ENCODE results near the gene ARID1B. TPM values are rescaled to one million over a fixed set of nuclear protein-coding genes. Genes with fewer than 3 reads are reported as not detected.

The ARID1B gene
- polyA plus RNA-seq, 1 experiment, result 19.2 TPM

GRCh38 chr6:157224951-157225574 lies 447.9 kb downstream of the ARID1B start:
- peaks cover 3% of the 10 kb centered on the region for H3K27me3 ChIP-seq (ENCODE audit: control insufficient read depth, insufficient read depth, low read length)
- TF ChIP-seq CTCF (IDR thresholded peaks at IDR 0.05; ENCODE audit: low read depth, low read length), result no peak
- ChIA-PET POLR2A (no interaction called here), CTCF (interaction anchor here (1.5 kb wide), 1 partner anchor 10 kb away, joined by 7 read pairs; no protein-coding TSS in a partner anchor)
- H3K9me3 ChIP-seq (ENCODE audit: control insufficient read depth, insufficient read depth, low read length), result no peaks in the 10 kb centered on the region; the same call in 1 of the 2 replicates
- DNase-seq (ENCODE audit: low read depth, low spot score), result no peak
- H3K4me3 ChIP-seq (ENCODE audit: low read depth, low read length), result no peak overlapping the region
- no peak overlapping the region for H3K27ac ChIP-seq (ENCODE audit: low read depth, low read length)

- Histone ChIP-seq H3K27ac (ENCODE audit: low read depth, low read length) (no peak overlapping the region), H3K27me3 (ENCODE audit: control insufficient read depth, insufficient read depth, low read length) (peaks cover 3% of the 10 kb centered on the region), H3K9me3 (ENCODE audit: control insufficient read depth, insufficient read depth, low read length) (no peaks in the 10 kb centered on the region; the same call in 1 of the 2 replicates), H3K4me3 (ENCODE audit: low read depth, low read length) (no peak overlapping the region)
- ChIA-PET CTCF (interaction anchor here (0.6 to 1.5 kb wide), 3 partner anchors 10 to 835 kb away, joined by 3 to 7 read pairs (median 5); no protein-coding TSS in a partner anchor), POLR2A (no interaction called here)
- no peak for DNase-seq (ENCODE audit: low read depth, low spot score)
- no peak for TF ChIP-seq CTCF (IDR thresholded peaks at IDR 0.05; ENCODE audit: low read depth, low read length)
Observed at GRCh38 chr6:157225575-157225995, 448.4 kb downstream of the ARID1B start.

DNA sequence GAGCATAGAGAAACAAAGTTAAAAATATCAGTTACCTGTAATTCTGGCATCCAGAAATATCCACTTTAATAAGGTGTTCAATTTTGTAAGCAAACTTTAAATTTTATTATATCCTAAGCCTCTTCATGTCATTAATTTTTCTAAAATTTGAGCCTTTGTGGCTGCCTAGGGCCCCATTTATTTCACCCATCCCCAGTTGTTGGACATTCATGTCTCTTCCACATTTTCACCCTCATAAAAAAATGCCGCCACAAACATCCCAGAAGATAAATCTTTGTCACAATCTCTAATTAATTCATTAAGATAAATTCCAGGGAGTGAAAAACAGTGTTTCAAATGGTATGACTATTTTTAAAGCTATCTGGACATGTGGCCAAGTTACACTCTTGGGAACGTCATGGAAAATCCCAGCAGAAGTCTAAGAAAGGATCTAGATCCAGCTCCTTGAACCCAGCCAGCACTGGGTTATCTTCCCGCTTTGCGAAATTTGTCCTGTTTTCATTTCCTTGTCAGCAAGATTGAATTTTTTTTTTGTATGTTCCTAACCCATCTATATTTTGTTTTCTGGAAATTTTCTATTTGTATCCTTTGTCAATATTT lies 448.9 kb downstream of the ARID1B start:
- Histone ChIP-seq H3K27ac (ENCODE audit: low read depth, low read length) (no peak overlapping the region), H3K27me3 (ENCODE audit: control insufficient read depth, insufficient read depth, low read length) (peaks cover 3% of the 10 kb centered on the region), H3K9me3 (ENCODE audit: control insufficient read depth, insufficient read depth, low read length) (no peaks in the 10 kb centered on the region; the same call in 1 of the 2 replicates), H3K4me3 (ENCODE audit: low read depth, low read length) (no peak overlapping the region)
- no peak for TF ChIP-seq CTCF (IDR thresholded peaks at IDR 0.05; ENCODE audit: low read depth, low read length)
- ChIA-PET CTCF (interaction anchor here (0.6 to 1.5 kb wide), 4 partner anchors 9 to 836 kb away, joined by 3 to 7 read pairs (median 4); no protein-coding TSS in a partner anchor), POLR2A (no interaction called here)
- no peak for DNase-seq (ENCODE audit: low read depth, low spot score)

DNA sequence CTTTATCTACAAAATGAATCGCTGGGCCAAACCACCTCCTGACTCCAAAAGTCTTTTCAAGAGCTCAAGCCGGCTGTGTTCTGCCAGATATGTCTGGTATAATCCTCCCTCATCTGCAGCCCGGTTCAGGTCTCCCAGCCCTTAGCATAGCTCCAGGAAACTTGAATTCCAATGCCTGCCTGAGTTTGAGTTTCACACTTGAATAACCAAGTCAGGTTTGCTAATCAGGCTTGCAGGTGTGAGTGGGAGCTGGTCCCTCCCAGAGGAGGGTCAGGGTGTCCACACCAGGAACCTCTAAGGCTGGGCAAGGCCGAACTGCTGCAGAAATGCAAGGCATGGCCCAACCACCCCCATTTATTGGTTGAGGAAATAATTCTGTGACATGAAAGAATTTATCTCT lies 449.6 kb downstream of the ARID1B start:
- CTCF ChIA-PET, result interaction anchor here (0.7 to 1.5 kb wide), 2 partner anchors 9 to 10 kb away, joined by 3 to 7 read pairs; no protein-coding TSS in a partner anchor

More for the DNA sequence above, 449.6 kb downstream of the ARID1B start:
- Histone ChIP-seq H3K27ac (ENCODE audit: low read depth, low read length) (no peak overlapping the region), H3K4me3 (ENCODE audit: low read depth, low read length) (no peak overlapping the region), H3K27me3 (ENCODE audit: control insufficient read depth, insufficient read depth, low read length) (peaks cover 3% of the 10 kb centered on the region), H3K9me3 (ENCODE audit: control insufficient read depth, insufficient read depth, low read length) (no peaks in the 10 kb centered on the region; the same call in 1 of the 2 replicates)
- no peak for DNase-seq (ENCODE audit: low read depth, low spot score)
- no peak for TF ChIP-seq CTCF (IDR thresholded peaks at IDR 0.05; ENCODE audit: low read depth, low read length)
- POLR2A ChIA-PET, result no interaction called here

Data from AG04450 (cell line).